NCI-H146 (cell line): Measurements from ENCODE around the gene CTAGE8.
"Not testable (repeated sequence)": the region's sequence is repeated elsewhere in the genome, so short reads cannot be mapped to it uniquely, and the experiment has no call there.

Source experiments
- DNase-seq: peaks from one replicate; lab custom pipeline; 2025; lab: John Stamatoyannopoulos, UW

Gene CTAGE8, protein sequence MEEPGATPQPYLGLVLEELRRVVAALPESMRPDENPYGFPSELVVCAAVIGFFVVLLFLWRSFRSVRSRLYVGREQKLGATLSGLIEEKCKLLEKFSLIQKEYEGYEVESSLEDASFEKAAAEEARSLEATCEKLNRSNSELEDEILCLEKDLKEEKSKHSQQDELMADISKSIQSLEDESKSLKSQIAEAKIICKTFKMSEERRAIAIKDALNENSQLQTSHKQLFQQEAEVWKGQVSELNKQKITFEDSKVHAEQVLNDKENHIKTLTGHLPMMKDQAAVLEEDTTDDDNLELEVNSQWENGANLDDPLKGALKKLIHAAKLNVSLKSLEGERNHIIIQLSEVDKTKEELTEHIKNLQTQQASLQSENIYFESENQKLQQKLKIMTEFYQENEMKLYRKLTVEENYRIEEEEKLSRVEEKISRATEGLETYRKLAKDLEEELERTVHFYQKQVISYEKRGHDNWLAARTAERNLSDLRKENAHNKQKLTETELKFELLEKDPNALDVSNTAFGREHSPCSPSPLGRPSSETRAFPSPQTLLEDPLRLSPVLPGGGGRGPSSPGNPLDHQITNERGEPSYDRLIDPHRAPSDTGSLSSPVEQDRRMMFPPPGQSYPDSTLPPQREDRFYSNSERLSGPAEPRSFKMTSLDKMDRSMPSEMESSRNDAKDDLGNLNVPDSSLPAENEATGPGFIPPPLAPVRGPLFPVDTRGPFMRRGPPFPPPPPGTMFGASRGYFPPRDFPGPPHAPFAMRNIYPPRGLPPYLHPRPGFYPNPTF

DNA sequence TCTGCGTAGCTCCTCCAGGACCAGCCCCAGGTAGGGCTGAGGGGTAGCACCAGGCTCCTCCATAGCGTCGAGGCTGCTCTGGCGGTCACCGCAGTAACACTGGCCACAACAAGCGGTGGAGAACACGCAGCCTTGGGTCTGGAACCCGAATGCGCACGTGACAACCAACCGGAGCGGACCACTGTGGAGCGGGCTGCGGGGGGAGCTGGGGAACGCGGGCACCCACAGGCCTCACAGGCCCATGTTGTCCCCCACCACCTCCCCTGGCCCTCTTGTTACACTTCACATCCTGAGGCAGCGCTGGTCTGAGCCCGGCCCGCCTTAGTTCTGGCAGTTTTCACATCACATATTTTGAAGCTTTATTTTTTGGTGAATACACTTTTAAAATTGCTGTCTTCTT, at the start of gene CTAGE8:
TSS of gene CTAGE8 (minus strand) at position 101 of the 400 bp plus-strand sequence. CDS start at position 63, 38 bp downstream.
- not testable (repeated sequence) for DNase-seq

DNA sequence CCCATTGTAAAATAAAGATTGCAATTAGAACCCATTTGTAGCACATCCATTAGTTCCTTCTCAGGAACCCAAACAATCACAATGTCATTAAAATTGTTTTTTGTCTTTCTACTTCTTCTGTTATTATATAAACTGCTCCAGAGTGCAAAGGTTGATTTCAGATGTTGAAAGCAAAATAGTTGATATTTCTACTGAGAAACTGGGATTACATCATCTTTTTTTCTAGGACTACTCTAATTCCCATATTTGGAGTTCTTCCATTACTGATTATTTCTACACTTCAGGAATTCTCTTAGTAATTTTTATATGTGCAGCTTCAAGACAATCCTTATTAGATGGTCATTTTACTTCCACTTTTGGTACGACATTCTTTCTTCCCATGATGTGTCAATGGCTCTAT, 48.4 kb upstream of the CTAGE8 start:
- DNase-seq, result not testable (repeated sequence)

DNA sequence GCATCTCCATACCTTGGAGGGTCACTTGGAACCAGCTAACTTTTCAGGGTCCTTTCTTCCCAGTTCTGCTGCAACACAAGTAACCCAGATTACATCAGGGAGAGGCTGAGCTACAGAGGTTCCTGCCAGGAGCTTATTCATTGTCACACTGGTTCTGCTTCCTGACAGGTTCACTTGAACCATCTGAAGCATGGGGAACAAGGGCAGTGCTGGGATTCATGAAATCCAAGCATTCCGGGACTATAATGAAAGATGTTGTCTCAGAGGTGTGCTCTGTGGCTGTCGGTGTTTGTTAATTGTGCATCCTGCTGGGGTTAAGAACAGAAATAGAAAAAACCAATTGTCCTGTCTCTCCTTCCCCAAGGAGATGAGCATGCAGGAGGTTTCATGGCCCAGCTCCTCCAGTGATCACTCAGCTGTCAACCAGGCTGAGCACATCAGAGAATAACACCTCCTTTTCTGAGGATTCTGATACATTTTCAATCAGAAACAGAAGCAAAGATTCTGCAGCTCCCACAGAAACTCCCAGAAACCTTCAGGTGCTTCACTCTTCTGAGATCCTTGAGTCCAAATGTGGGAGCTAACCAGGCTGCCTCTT, 42.9 kb upstream of the CTAGE8 start, which contains the start of gene OR2A1:
TSS of gene OR2A1 (plus strand) at position 548 of the 598 bp plus-strand sequence. CDS start 5,706 bp downstream, outside the sequence.
- not testable (repeated sequence) for DNase-seq

DNA sequence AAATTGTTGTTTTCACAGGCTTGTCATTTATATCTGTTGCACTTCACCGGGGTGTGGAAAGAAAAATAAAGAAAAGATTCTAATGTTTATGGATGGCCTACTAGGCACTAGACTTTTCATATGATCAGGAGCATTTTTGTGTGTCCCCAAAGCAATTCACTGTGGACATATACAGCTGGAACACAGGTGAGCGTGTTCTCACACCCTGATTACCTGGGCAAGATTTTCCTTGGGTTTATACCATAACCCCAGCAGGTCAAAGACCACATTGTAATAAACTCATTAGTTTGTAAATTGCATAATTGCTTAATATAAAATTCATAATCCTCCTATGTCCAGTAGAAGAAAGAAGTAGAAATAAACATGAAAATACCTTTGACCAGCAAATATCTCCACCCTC, 42.1 kb upstream of the CTAGE8 start:
- DNase-seq, result not testable (repeated sequence)

DNA sequence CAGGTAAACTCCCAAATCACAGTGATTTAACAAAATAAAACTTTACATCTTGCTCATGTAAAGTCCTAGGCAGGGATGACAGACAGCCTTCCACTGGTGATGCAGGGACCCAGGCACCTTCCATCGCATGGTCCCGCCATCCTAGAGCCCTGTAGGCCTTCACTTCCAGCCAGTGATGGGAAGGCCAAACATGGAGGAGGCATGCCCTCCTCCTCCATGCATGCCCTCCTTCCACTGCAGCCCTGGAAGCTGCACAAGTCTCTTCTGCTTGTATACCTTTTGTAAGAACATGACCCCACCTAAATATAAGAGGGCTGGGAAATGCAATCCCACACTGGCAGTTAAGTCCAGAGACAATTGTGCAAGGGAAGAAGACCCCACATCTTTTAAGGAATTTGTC, 40.6 kb upstream of the CTAGE8 start:
- DNase-seq, result not testable (repeated sequence)

DNA sequence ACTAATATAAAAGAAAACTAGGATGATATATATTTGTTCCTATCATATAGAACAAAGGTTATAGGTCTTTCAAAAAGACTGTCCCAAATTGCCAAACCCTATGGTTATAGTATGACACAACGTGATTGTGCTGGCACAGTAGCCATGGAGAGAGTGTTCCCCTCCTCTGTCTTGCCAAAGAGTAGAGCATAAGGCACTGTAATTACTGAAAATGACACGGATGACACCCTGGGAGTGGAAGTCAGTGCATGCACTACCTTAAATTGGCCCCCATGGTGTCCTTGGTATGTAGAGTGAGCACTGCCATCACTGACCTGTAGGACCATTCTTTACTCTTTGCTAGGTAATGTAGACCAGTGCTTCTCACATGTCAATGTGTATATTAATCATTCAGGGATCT, 36.1 kb upstream of the CTAGE8 start:
- DNase-seq, result not testable (repeated sequence)

DNA sequence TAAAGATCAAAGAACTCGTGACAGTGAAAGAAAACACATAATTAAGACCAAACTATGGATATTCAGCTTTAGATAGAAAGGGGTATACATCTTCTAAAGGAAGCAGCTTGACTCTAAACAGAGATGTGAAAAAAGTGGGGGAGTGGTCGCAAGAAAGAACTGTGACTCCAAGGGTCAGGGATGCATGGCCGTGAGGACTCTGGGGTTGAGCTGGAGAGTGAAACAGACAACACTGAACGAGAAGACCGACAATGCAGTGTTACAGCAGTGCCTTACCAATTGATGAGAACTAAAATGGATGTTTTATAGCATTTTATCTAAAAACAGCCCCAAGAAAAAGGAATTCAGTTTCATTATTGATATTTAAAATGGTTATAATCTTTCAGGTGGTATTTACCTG, 34.5 kb upstream of the CTAGE8 start:
- not testable (repeated sequence) for DNase-seq

DNA sequence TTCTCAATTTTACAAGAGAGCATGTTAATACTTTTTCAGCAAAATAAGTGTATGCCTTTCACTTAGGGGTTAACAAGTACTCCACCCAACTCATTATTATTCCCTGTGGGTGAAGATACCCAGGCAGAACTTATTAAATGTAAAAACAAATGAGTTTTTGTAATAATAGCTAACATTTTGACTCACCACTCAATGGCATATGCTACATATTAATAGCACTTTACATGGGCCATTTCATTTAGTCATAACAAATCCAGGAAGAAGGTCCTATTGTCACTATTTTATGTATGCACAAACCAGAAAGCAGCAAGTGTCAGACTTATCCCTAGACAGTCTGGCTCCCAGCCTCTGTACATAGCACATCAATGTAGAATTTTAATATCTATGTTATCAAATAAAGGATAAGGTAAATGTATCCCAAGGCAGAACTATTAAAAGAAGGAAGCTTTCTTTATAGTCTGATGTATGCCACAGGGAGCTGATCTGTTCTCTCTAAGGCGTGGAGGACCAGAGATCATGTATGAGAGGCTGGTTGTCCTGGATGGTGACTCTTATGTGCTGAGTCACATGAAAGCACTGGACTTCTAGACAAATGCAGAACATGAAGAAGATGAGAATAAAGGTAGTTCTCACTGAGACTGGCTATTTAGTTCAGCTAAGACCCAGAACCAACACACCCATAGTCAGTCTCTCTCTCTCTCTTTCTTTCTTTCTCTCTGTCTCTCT, 33.7 kb upstream of the CTAGE8 start:
- DNase-seq, result not testable (repeated sequence)

DNA sequence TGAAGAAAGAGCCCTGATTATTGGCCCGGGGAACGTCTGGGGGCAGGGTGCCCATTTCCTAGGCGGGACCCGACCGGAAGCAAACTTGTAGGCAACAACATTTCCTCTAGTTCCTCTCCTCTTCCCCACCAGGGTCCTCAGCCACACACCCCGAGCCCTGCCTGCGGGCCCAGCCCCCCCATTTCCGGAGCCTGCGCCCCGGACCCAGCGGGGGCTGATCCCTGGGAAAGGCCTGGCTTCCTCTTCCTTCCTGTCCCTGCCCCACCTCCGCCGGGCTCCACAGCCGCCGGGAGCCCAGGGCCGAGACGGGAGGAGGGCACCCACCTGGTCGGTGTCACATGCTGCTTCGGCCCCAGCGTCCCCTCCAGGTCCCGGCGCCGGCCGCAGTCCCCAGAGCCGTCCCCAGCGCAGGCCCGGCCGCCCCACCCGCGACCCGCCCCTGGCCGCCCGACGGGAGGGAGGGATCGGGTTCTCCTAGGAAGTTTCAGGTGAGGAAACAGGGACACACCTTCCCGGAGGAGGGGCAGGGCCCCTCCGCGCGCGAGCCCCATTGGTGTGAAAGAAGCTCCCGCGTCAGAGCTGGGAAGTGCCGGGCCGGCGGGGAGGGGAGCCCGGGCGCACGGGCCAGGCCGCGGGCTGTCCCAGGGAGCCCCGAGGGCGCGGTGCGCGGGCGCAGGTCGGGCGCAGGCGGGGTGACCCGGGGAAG, 24.9 kb upstream of the CTAGE8 start:
- DNase-seq, result not testable (repeated sequence)

DNA sequence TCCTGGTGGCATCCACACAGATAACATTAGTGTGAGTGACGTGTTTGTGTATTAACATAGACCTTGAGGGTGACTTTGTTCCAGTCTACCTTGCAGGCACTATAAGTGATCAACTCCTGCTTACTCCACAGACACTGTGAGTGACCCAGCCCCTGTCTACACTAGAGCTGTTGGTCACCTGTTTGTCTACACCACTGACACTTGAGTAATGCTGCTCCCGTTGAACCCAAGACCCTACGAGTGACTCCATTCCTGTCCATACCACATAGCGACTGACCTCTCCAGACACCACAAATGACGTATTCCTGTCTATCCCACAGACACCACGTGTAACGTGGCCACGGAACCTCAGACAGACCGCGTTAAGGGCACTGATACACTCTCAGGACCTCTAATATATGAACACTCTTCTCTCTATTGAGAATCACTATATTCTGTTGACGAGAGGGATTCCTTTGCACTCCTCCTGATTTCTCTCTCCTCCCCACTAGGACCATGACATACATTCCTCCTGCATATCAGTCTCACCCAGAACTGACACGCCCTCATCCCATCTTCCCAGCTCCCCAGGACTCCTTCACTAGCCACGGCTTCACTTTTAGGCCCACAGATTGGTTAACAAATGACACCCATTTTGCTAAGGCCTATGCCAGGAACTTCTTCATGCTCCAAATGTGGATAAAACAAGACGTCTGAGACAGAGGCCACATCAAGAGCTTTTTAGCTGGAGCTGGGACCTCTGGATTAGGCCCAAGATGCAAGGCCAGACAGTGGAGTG, 23.5 kb upstream of the CTAGE8 start:
- not testable (repeated sequence) for DNase-seq

DNA sequence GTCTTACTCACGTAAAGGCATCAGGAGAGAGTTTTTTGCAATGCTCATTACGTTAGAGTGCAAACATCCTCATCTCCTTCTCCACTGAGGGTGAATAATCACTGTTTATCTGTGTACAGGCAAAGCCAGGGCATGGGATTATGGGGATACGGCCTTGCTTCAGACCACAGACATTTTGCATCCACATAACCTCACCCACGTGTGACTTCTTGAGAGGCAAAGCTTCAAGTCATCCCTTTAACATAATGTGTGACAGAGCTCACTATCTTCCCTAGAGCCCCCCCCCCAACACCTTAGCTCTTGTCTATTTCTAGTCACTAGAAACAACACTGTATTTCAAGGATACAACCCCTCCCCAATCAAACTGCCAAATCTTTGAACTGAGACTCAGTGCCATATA, 22.5 kb upstream of the CTAGE8 start:
- DNase-seq, result not testable (repeated sequence)

DNA sequence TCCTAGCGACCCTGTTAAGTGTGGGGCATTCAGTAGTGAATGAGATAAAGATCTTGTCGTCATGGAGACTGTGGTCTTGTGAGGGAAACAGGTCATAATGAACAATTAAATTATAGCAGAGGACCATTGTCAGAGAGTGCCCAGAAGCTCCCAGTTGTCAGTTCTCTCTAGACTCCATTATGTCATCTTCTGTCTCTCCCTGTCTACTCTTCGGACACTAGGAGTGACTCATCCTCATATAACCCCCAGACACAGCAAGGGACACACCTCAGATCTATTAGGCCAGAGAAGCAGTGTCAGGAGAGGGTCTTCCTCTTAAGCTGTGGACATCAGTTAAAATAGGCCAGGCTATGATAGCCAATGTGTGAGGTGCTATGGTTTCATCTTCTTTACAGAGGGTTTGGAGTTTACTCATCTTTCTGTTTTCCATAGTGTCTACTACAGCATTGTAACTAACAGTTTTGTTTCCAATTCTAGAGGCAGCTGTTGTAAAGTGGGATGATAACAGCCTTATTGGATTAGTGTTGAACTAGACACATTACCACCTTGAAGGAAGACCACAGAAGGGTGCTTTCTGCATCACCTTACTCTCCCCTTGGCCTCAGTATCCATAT, 18.2 kb upstream of the CTAGE8 start:
- not testable (repeated sequence) for DNase-seq

DNA sequence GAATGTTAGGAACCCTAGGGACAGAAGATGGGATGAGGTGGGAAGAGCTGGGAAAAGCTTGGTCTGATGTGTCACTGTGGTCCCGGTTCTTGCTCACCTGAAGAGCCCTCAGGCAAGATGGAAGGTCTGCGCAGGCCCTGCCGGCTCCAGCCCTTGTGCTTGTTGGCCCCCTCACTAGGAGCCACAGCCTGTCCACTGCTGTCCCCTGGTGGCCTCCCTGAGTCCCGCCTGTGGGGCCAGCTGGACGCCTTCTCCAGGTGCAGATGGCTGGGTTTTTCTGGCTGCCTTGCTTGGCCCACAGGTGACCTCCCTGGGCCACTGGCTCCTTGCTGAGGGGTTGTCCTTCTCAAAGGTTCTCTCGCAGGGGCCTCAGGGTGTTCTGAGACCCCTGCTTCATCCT, 14.6 kb upstream of the CTAGE8 start:
- DNase-seq, result not testable (repeated sequence)

DNA sequence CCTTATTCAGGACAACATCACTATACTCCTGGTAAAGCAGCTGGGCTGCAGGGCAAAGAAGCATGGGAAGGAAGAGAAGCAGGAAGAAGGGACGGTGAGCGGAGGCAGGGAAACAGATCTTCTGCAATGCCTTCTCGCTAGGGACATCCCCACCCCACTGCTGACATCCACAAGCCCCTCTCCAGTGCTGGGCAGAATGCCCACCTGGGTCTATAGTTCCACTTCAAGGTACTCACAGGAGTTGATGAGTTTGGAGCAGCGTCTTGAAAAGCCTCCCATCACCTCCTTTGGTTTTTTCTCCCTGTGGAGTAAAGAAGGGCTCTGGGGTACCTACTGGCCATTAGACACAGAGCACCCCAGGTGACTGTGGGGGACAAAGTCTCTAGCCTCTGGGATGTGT, 13.4 kb upstream of the CTAGE8 start:
- not testable (repeated sequence) for DNase-seq

DNA sequence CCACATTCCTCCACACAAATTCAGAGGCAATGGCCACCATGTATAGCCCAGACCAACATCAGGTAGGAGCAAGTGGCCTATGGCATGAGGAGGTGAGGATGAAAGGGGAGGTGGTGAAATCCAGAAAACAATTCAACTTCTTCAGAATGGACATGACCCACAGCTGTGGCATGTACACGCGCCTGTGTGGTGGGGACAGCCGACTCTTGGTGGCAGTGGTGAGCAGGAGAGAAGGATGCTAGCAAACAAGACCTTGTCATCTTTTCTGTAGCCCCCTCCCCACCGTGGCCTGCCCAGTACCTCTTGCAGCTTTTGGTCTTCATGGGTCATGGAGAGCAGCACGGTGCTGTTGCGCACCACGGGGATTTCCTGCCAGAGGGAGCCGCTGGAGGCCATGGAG, 12.9 kb upstream of the CTAGE8 start:
- DNase-seq, result not testable (repeated sequence)

DNA sequence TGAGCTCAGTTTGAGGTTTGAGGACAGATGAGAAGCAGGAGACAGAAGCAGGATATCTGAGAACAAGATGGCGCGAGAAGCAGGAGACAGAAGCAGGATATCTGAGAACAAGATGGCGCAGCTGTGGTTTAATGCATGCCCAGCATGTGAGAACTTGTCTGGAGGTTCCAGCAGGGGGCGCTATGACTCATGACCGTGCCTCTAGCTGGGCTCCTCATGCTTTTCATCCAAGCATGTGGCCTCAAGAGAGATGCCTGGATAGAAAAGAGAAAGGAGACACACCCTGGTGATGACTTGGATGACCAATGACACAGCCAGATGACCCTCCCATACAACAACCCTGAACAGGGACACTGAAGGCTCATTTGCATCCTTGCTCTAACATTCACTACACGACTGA, 10.9 kb upstream of the CTAGE8 start:
- DNase-seq, result not testable (repeated sequence)

DNA sequence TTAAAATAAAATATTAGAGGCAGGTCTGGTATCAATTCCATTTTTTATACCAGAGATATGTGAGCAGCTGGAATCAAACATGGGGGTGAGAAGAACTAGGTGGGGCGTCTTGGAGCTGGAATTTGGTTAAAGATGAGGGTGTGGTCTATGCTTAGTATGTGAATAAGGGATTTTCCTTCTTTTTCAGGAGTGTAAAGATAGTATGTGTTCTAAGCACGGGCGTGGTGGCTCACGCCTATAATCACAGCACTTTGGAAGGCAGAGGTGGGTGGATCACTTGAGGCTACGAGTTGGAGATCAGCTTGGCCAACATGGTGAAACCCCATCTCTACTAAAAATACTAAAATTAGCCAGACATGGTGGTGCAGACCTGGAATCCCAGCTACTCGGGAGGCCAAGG, 6.2 kb upstream of the CTAGE8 start:
- DNase-seq, result not testable (repeated sequence)

DNA sequence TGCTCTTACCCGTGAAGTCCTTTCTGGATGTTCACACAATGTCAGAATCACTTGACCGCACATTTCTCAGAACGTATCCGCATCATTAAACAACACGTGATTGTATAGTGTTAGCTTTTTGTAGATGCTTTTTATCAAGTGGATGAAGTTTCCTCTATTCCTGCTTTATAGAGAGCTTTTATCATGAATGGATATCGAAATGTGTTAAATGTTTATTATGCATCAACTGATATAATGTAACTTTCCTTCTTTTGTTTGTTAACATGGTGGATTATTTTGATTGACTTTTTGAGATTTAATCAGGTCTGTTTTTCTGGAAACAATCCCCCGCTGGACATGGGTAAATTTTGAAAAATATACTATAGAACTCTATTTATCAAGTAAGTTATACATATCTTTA, 4.4 kb downstream of the CTAGE8 start, which contains the start of gene OR2A7:
TSS of gene OR2A7 (minus strand) at position 101 of the 400 bp plus-strand sequence. CDS start 5,164 bp downstream, outside the sequence.
- not testable (repeated sequence) for DNase-seq

DNA sequence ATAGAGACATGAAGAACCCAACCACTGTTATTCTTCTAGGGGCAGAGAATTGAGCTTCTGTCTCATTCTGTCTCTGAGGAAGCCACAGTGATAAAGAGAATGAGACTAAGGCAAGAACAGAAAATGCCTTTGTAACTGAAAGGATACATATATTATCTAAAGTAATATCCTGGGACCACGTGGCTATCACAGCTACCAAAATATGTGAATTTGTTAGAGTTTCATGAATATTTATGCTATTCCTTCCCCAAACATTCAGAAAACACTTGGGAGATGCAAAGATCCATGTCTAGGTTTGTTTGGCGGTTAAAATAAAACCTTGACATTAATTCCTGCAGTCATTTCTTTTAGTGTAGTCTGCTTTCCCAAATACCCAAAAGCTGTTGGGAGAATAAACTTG, 7.0 kb downstream of the CTAGE8 start:
- DNase-seq, result not testable (repeated sequence)

DNA sequence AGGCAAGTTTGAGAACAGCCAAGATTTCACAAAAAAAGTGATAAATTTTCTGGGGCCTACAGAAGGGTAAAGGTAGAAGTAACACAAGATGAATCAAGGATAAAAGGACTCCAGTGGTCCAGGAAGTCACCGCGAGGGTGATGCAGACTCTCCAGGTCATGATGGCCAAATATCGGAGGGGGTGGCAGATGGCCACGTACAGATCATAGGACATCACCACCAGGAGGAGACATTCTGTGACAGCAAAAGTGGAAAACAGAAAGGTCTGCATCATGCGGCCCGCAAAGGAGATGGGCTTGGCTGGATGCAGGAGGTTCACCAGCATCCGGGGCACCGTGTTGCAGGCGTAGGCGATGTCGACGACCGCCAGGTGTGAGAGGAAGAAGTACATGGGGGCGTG, 10.0 kb downstream of the CTAGE8 start:
- DNase-seq, result not testable (repeated sequence)
